UCSD-AML1 (cell line): Measurements from ENCODE around the gene WNK1.
"Not testable (repeated sequence)": the region's sequence is repeated elsewhere in the genome, so short reads cannot be mapped to it uniquely, and the experiment has no call there.

Experiments
- DNase-seq: peaks from one replicate; lab custom pipeline; 2025; ENCODE audit not compliant: unreplicated experiment; lab: John Stamatoyannopoulos, UW

The WNK1 gene

GRCh38 chr12:810671-811415 is 58.5 kb downstream of the WNK1 start:
- no peak for DNase-seq

GRCh38 chr12:812950-813349 is 60.6 kb downstream of the WNK1 start:
- no peak for DNase-seq

GRCh38 chr12:817456-817855 is 65.1 kb downstream of the WNK1 start:
- DNase-seq: not testable (repeated sequence)

- DNase-seq: no peak
Measured at GRCh38 chr12:817941-818600, 65.7 kb downstream of the WNK1 start.

- no peak for DNase-seq
Measured at GRCh38 chr12:818733-819132, 66.4 kb downstream of the WNK1 start.

- no peak for DNase-seq
Measured at GRCh38 chr12:820336-820735, 68.0 kb downstream of the WNK1 start.

- DNase-seq: no peak
Measured at GRCh38 chr12:823028-823698, 70.8 kb downstream of the WNK1 start.

- no peak for DNase-seq
Measured at GRCh38 chr12:826331-826730, 74.0 kb downstream of the WNK1 start.

- no peak for DNase-seq
Measured at GRCh38 chr12:828726-829395, 76.5 kb downstream of the WNK1 start.

GRCh38 chr12:830111-830867 is 77.9 kb downstream of the WNK1 start:
- DNase-seq: no peak

- no peak for DNase-seq
Measured at GRCh38 chr12:835754-836518, 83.6 kb downstream of the WNK1 start.

GRCh38 chr12:836952-837351 is 84.6 kb downstream of the WNK1 start:
- no peak for DNase-seq

- no peak for DNase-seq
Measured at GRCh38 chr12:837548-837947, 85.2 kb downstream of the WNK1 start.

GRCh38 chr12:843609-844008 is 91.2 kb downstream of the WNK1 start:
- DNase-seq: no peak

GRCh38 chr12:846421-846820 is 94.0 kb downstream of the WNK1 start:
- no peak for DNase-seq

- DNase-seq: no peak
Measured at GRCh38 chr12:848173-848865, 95.9 kb downstream of the WNK1 start.

- no peak for DNase-seq
Measured at GRCh38 chr12:848882-849527, 96.6 kb downstream of the WNK1 start.

- DNase-seq: not testable (repeated sequence)
Measured at GRCh38 chr12:849733-850437, 97.5 kb downstream of the WNK1 start.
